ENCODE measurements around the gene SPRR3. TPM values are rescaled to one million over a fixed set of nuclear protein-coding genes. Genes with fewer than 3 reads are reported as not detected.

Gene SPRR3
- total RNA-seq, 1 donor from 2014 or later = not detected

DNA sequence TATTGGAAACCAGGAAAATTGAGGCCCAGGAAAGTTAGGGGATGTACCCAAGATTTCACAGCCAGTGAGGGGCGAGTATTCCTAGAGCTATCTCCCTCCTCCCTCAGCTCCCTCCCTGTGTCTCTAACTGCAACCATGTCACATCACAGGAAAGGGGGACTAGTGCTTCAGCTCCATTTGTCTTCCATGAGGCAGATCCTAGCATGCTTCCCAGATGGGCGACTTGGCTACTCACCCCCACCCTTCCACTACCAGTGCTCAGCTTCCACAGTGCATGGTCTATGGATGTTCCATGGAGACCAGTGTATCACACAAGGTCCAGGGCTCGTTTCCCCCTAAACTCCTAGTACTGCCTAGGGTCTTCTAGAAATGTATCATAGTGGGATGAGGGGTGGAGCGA, 35.7 kb upstream of the SPRR3 start:
- H3K36me3 Mint-ChIP-seq (ENCODE audit: insufficient read depth) = no peaks in the 10 kb centered on the region
- H3K4me3 Mint-ChIP-seq (ENCODE audit: low read depth) = no peak overlapping the region
- TF ChIP-seq, protein P1, sequence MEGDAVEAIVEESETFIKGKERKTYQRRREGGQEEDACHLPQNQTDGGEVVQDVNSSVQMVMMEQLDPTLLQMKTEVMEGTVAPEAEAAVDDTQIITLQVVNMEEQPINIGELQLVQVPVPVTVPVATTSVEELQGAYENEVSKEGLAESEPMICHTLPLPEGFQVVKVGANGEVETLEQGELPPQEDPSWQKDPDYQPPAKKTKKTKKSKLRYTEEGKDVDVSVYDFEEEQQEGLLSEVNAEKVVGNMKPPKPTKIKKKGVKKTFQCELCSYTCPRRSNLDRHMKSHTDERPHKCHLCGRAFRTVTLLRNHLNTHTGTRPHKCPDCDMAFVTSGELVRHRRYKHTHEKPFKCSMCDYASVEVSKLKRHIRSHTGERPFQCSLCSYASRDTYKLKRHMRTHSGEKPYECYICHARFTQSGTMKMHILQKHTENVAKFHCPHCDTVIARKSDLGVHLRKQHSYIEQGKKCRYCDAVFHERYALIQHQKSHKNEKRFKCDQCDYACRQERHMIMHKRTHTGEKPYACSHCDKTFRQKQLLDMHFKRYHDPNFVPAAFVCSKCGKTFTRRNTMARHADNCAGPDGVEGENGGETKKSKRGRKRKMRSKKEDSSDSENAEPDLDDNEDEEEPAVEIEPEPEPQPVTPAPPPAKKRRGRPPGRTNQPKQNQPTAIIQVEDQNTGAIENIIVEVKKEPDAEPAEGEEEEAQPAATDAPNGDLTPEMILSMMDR (IDR thresholded peaks at IDR 0.05; ENCODE audit: unreplicated experiment) = no peak
- H3K27me3 Mint-ChIP-seq = no peaks in the 10 kb centered on the region
- DNase-seq (ENCODE audit: low spot score, unreplicated experiment) = no peak
- peaks cover 3% of the 10 kb centered on the region for H3K9me3 Mint-ChIP-seq (ENCODE audit: low read depth)
- no peaks in the 10 kb centered on the region for H3K4me1 Mint-ChIP-seq (ENCODE audit: low read depth)
- no peak overlapping the region for H3K27ac Mint-ChIP-seq

DNA sequence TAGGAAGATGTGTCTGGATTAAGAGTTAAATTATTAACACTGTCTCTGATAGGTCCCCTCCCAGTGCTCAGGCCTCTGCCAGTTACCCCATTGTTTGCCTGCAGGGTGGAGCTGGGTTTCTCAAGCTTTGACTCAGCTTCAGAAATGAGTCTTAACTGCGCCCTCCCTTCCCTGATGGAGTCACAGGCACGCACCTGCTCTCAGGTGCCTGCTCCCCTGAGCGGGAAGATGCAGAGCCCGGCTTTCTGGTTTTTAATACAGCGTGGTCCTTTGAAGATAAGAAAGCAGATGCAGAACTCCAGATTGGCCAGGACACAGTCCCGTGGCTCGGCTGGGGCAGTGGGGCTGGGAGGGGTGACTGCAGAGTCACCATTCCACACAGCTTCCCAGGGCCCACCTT, 34.3 kb upstream of the SPRR3 start:
- DNase-seq (ENCODE audit: low spot score, unreplicated experiment) = no peak
- TF ChIP-seq, protein P1 (IDR thresholded peaks at IDR 0.05; ENCODE audit: unreplicated experiment) = no peak
- no peak overlapping the region for H3K27ac Mint-ChIP-seq
- H3K4me1 Mint-ChIP-seq (ENCODE audit: low read depth) = no peaks in the 10 kb centered on the region
- peaks cover 3% of the 10 kb centered on the region for H3K9me3 Mint-ChIP-seq (ENCODE audit: low read depth)
- H3K4me3 Mint-ChIP-seq (ENCODE audit: low read depth) = no peak overlapping the region
- H3K27me3 Mint-ChIP-seq = no peaks in the 10 kb centered on the region
- no peaks in the 10 kb centered on the region for H3K36me3 Mint-ChIP-seq (ENCODE audit: insufficient read depth)

DNA sequence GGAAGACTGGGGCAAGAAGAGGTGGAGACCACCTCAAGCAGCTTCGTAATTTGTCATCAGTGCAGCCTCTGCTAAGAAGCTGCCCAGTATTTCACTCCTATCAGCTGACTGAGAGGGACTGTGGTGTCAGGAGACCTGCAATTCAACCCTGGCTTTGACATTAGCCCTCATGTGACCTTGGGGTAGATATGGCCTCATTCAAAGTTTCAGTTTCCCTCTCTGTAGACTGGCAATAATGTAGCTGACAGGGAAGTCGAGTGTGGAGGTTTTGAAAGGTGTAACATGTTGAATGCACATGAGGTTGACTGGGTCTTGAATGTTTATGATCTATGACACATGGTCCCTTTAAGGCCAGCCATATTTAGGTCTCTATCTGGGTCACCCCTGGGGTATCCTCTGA, 33.3 kb upstream of the SPRR3 start:
- DNase-seq (ENCODE audit: low spot score, unreplicated experiment) = no peak
- Mint-ChIP-seq H3K9me3 (ENCODE audit: low read depth) (peaks cover 3% of the 10 kb centered on the region), H3K27me3 (no peaks in the 10 kb centered on the region), H3K4me3 (ENCODE audit: low read depth) (no peak overlapping the region), H3K36me3 (ENCODE audit: insufficient read depth) (no peaks in the 10 kb centered on the region), H3K27ac (no peak overlapping the region), H3K4me1 (ENCODE audit: low read depth) (no peaks in the 10 kb centered on the region)
- TF ChIP-seq, protein P1 (IDR thresholded peaks at IDR 0.05; ENCODE audit: unreplicated experiment) = no peak

DNA sequence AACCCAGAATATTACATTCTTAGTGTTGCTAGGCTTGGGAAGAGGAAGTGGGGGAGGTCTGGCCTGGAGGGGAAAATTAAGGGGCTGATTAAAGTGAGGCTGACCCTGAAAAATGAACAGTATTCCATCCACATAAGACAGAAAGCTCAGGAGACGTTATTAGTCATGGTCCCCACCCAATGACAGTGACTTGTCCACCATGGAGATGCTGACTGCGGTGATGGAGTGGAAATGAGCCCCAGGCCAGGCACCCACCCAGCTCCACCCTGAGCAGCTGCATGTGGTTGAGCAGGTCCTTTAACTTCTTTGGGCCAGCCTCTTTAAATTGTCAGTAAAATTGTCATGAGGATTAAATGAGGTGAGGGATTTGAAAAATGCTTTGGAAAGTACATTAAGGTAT, 32.5 kb upstream of the SPRR3 start:
- Mint-ChIP-seq H3K36me3 (ENCODE audit: insufficient read depth) (no peaks in the 10 kb centered on the region), H3K27me3 (no peaks in the 10 kb centered on the region), H3K27ac (no peak overlapping the region), H3K4me3 (ENCODE audit: low read depth) (no peak overlapping the region), H3K4me1 (ENCODE audit: low read depth) (no peaks in the 10 kb centered on the region), H3K9me3 (ENCODE audit: low read depth) (peaks cover 3% of the 10 kb centered on the region)
- TF ChIP-seq, protein P1 (IDR thresholded peaks at IDR 0.05; ENCODE audit: unreplicated experiment) = no peak
- DNase-seq (ENCODE audit: low spot score, unreplicated experiment) = no peak

DNA sequence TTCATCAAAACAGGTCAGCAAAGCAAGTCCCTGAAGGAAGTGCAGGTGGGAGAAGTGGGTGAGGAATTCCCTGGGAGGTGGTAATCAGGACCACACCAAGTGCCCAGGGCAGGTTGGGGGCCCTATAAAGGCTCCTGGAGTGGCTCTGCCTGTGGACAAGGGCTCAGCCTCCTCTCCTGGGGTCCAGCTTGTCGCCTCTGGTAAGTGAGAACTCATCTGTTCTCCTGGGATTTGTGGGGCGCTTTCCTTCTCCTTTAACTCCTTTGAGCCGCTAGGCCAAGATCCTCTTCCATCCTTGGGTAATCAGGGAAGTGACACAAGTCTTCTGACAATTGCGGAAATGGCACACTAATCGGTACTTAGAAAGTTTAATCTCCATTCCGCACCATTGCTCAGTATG, 31.1 kb upstream of the SPRR3 start, which contains the start of gene SPRR4:
TSS of gene SPRR4 (plus strand) at position 154 of the 400 bp plus-strand sequence. CDS start 1,243 bp downstream, outside the sequence.
- peaks cover 6% of the 10 kb centered on the region for H3K9me3 Mint-ChIP-seq (ENCODE audit: low read depth)
- no peaks in the 10 kb centered on the region for H3K27me3 Mint-ChIP-seq
- no peak within 1 kb of the TSS for H3K4me3 Mint-ChIP-seq (ENCODE audit: low read depth)
- TF ChIP-seq, protein P1 (IDR thresholded peaks at IDR 0.05; ENCODE audit: unreplicated experiment) = no peak
- H3K36me3 Mint-ChIP-seq (ENCODE audit: insufficient read depth) = no peaks in the 10 kb centered on the region
- DNase-seq (ENCODE audit: low spot score, unreplicated experiment) = no peak
- no peak within 1 kb of the TSS for H3K27ac Mint-ChIP-seq
- H3K4me1 Mint-ChIP-seq (ENCODE audit: low read depth) = no peaks in the 10 kb centered on the region
